Gastroesophageal sphincter (tissue), 3 donors: ENCODE results near the gene FAM209A.

Source experiments
- CTCF ChIP-seq, 4 experiments: fragments of 200-600 bp in 2 of 4; fragments of 450-650 bp in 2 of 4; sonication (generic) in 1 of 4; IDR thresholded peaks; one replicate each; pipeline ENCODE4 v1.5.1; 2017 to 2019; ENCODE audit warnings: antibody characterized with exemption in 4 of 4, mild to moderate bottlenecking in 2 of 4, moderate library complexity in 2 of 4
- EP300 ChIP-seq: sonication (generic); formaldehyde crosslinking; IDR thresholded peaks from one replicate; pipeline ENCODE4 v1.6.1; 2017; ENCODE audit warnings: antibody characterized with exemption, mild to moderate bottlenecking
- POLR2A ChIP-seq, 2 donors: fragments of 450-650 bp; IDR thresholded peaks; one replicate each; pipeline ENCODE4 v1.6.1; 2017; ENCODE audit warnings: antibody characterized with exemption in 2 of 2, mild to moderate bottlenecking in 2 of 2, moderate library complexity in 1 of 2
- POLR2AphosphoS5 ChIP-seq: sonication (generic); formaldehyde crosslinking; IDR thresholded peaks from one replicate; pipeline ENCODE4 v1.6.1; 2017; ENCODE audit warnings: antibody characterized with exemption

- TF ChIP-seq CTCF (IDR thresholded peaks at IDR 0.05), result no peak
- TF ChIP-seq POLR2A (IDR thresholded peaks at IDR 0.05), result no peak
- no peak for TF ChIP-seq EP300
- no peak for TF ChIP-seq POLR2AphosphoS5
These were observed 20.6 kb upstream of the FAM209A start for GRCh38 chr20:56503916-56504315.
